C4-2B (cell line): ENCODE results near the gene JAG2.

Experiments
- CTCF ChIP-seq: fragments of 450-650 bp; conservative IDR thresholded peaks from 2 replicates; pipeline ENCODE4 v1.5.1; 2017; ENCODE audit warnings: mild to moderate bottlenecking
- ZFX ChIP-seq: fragments of 450-650 bp; IDR thresholded peaks from 2 replicates; pipeline ENCODE4 v1.6.1; 2017

DNA sequence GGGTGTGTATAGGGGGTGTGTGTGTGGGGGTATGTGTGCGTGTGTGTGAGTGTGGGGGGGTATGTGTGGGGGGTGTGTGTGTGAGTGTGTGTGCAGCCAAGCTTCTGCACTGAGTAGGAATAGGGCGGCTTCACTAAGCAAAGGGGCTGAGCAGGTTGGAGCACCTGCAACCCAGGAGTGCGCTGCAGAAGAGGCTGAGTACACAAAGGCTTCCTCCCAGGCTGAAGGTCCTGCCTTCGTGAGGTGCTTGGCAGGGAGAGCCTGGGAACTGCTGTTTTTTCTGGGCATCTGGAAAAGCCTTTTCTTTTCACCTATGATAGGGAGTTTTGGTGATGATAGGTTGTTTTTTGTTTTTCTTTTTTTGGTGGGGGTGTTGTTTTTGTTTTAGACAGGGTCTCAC lies 18.5 kb upstream of the JAG2 start:
- TF ChIP-seq CTCF (no peak), ZFX (no peak)
